ENCODE measurements around the gene CAMTA1.

The CAMTA1 gene

GRCh38 chr1:6911021-6911941 is 126.0 kb downstream of the CAMTA1 start:
- no peaks in the 10 kb centered on the region for H3K9me3 ChIP-seq (ENCODE audit: control insufficient read depth, insufficient read depth, low read depth, low read length)
- ChIA-PET POLR2A (no interaction called here), CTCF (interaction anchor here (0.7 to 1.6 kb wide), 2 partner anchors 132 to 736 kb away, joined by 3 to 4 read pairs; no protein-coding TSS in a partner anchor)
- no peaks in the 10 kb centered on the region for H3K36me3 ChIP-seq (ENCODE audit: control insufficient read depth in 2 of 2, insufficient read depth in 1 of 2, low read length in 2 of 2)
- H3K4me3 ChIP-seq (ENCODE audit: low read depth, low read length), result no peak overlapping the region
- no peaks in the 10 kb centered on the region for H3K4me1 ChIP-seq (ENCODE audit: control insufficient read depth, insufficient read depth, low read length)
- H3K27ac ChIP-seq (ENCODE audit: extremely low read depth, low read depth, low read length), result no peak overlapping the region
- TF ChIP-seq, protein P1, sequence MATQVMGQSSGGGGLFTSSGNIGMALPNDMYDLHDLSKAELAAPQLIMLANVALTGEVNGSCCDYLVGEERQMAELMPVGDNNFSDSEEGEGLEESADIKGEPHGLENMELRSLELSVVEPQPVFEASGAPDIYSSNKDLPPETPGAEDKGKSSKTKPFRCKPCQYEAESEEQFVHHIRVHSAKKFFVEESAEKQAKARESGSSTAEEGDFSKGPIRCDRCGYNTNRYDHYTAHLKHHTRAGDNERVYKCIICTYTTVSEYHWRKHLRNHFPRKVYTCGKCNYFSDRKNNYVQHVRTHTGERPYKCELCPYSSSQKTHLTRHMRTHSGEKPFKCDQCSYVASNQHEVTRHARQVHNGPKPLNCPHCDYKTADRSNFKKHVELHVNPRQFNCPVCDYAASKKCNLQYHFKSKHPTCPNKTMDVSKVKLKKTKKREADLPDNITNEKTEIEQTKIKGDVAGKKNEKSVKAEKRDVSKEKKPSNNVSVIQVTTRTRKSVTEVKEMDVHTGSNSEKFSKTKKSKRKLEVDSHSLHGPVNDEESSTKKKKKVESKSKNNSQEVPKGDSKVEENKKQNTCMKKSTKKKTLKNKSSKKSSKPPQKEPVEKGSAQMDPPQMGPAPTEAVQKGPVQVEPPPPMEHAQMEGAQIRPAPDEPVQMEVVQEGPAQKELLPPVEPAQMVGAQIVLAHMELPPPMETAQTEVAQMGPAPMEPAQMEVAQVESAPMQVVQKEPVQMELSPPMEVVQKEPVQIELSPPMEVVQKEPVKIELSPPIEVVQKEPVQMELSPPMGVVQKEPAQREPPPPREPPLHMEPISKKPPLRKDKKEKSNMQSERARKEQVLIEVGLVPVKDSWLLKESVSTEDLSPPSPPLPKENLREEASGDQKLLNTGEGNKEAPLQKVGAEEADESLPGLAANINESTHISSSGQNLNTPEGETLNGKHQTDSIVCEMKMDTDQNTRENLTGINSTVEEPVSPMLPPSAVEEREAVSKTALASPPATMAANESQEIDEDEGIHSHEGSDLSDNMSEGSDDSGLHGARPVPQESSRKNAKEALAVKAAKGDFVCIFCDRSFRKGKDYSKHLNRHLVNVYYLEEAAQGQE (tag by site-specific recombination; IDR thresholded peaks at IDR 0.05), result no peak
- TF ChIP-seq ATF2 (tag by site-specific recombination; IDR thresholded peaks at IDR 0.05; ENCODE audit: low read depth) (no peak), ZNF433 (tag by site-specific recombination; IDR thresholded peaks at IDR 0.05; ENCODE audit: low read depth) (no peak), GLIS1 (tag by site-specific recombination; IDR thresholded peaks at IDR 0.05) (no peak)

DNA sequence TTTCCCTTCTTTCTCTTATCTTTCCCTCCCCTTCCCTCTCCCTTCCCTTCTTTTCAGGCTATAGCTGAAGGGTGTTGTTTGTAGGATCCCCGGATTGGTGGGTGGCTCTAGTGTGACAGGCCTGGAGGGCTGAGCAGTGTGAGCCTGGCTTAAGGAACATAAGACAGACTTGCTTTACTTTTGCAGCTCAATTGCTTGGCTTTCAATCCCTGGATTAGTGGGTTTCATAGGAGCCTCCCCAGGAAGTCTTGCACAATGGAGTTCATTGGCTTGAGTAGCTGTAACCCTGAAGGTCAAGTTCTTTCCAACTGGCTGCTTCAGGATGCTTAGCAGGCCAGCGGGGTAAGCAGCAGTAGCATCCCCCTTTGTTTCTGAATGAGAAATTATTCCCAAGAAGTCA is 126.7 kb downstream of the CAMTA1 start:
- TF ChIP-seq ZFP41 (tag by site-specific recombination; IDR thresholded peaks at IDR 0.05; ENCODE audit: borderline replicate concordance) (no peak), AEBP2 (tag by site-specific recombination; IDR thresholded peaks at IDR 0.05; ENCODE audit: borderline replicate concordance) (no peak), ZEB2 (tag by site-specific recombination; IDR thresholded peaks at IDR 0.05) (no peak), BCL11B (tag by site-specific recombination; IDR thresholded peaks at IDR 0.05; ENCODE audit: low read depth) (no peak), ZNF24 (tag by site-specific recombination; IDR thresholded peaks at IDR 0.05) (no peak), ZBTB49 (tag by site-specific recombination; IDR thresholded peaks at IDR 0.05; ENCODE audit: low read depth) (no peak), ZNF777 (tag by site-specific recombination; IDR thresholded peaks at IDR 0.05; ENCODE audit: borderline replicate concordance) (no peak), ZNF626 (tag by site-specific recombination; IDR thresholded peaks at IDR 0.05) (no peak), TRIM28 (IDR thresholded peaks at IDR 0.05; ENCODE audit: borderline replicate concordance, low read length) (no peak), PRDM1 (tag by site-specific recombination; IDR thresholded peaks at IDR 0.05) (no peak), ZNF768 (tag by site-specific recombination; IDR thresholded peaks at IDR 0.05) (no peak), ZNF830 (tag by site-specific recombination; IDR thresholded peaks at IDR 0.05; ENCODE audit: low read depth) (no peak), ZNF501 (tag by site-specific recombination; IDR thresholded peaks at IDR 0.05) (no peak), ZNF560 (tag by site-specific recombination; IDR thresholded peaks at IDR 0.05; ENCODE audit: borderline replicate concordance) (no peak)
- TF ChIP-seq, protein P2, sequence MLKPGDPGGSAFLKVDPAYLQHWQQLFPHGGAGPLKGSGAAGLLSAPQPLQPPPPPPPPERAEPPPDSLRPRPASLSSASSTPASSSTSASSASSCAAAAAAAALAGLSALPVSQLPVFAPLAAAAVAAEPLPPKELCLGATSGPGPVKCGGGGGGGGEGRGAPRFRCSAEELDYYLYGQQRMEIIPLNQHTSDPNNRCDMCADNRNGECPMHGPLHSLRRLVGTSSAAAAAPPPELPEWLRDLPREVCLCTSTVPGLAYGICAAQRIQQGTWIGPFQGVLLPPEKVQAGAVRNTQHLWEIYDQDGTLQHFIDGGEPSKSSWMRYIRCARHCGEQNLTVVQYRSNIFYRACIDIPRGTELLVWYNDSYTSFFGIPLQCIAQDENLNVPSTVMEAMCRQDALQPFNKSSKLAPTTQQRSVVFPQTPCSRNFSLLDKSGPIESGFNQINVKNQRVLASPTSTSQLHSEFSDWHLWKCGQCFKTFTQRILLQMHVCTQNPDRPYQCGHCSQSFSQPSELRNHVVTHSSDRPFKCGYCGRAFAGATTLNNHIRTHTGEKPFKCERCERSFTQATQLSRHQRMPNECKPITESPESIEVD (tag by site-specific recombination; IDR thresholded peaks at IDR 0.05), result no peak
- TF ChIP-seq, protein P3, sequence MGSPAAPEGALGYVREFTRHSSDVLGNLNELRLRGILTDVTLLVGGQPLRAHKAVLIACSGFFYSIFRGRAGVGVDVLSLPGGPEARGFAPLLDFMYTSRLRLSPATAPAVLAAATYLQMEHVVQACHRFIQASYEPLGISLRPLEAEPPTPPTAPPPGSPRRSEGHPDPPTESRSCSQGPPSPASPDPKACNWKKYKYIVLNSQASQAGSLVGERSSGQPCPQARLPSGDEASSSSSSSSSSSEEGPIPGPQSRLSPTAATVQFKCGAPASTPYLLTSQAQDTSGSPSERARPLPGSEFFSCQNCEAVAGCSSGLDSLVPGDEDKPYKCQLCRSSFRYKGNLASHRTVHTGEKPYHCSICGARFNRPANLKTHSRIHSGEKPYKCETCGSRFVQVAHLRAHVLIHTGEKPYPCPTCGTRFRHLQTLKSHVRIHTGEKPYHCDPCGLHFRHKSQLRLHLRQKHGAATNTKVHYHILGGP (tag by site-specific recombination; IDR thresholded peaks at IDR 0.05), result no peak
- H3K4me1 ChIP-seq (ENCODE audit: control insufficient read depth, insufficient read depth, low read length), result no peaks in the 10 kb centered on the region
- no peak overlapping the region for H3K4me3 ChIP-seq (ENCODE audit: low read depth, low read length)
- H3K36me3 ChIP-seq (ENCODE audit: control insufficient read depth in 2 of 2, insufficient read depth in 1 of 2, low read length in 2 of 2), result no peaks in the 10 kb centered on the region
- ChIA-PET CTCF (interaction anchor here (0.7 kb wide), 1 partner anchor 735 kb away, joined by 3 read pairs; no protein-coding TSS in a partner anchor), POLR2A (no interaction called here)
- no peaks in the 10 kb centered on the region for H3K9me3 ChIP-seq (ENCODE audit: control insufficient read depth, insufficient read depth, low read depth, low read length)
- no peak overlapping the region for H3K27ac ChIP-seq (ENCODE audit: extremely low read depth, low read depth, low read length)

Measured in HEK293 (cell line).